GM12892 (cell line): Measurements from ENCODE around the gene PFN2.

Experiments used
- POLR2A ChIP-seq: IDR thresholded peaks from 2 replicates; pipeline ENCODE4 v1.6.1; 2011; ENCODE audit warnings: low read depth, low read length, control low read depth
- POLR2AphosphoS5 ChIP-seq: IDR thresholded peaks from 2 replicates; pipeline ENCODE4 v1.6.1; 2011; ENCODE audit warnings: low read depth, low read length, control low read depth
- TAF1 ChIP-seq: IDR thresholded peaks from 2 replicates; pipeline ENCODE4 v1.6.1; 2011; ENCODE audit warnings: low read depth, mild to moderate bottlenecking, control low read depth, low read length, borderline replicate concordance

- TF ChIP-seq POLR2AphosphoS5 (no peak), POLR2A (no peak), TAF1 (no peak)
Measured at GRCh38 chr3:149917124-149917667, 53.5 kb downstream of the PFN2 start.
